ENCODE results near the gene PPP1R9A. TPM values are rescaled to one million over a fixed set of nuclear protein-coding genes. Genes with fewer than 3 reads are reported as not detected.

PPP1R9A gene
- polyA plus RNA-seq, 1 donor from 2014 or later = 52.8 TPM

- no peak for TF ChIP-seq EZH2 (IDR thresholded peaks at IDR 0.05; ENCODE audit: borderline replicate concordance, insufficient read depth, low read length, poor library complexity, severe bottlenecking)
- TF ChIP-seq RAD21 (conservative IDR thresholded peaks at IDR 0.05) = no peak
- Histone ChIP-seq H4K20me1 (ENCODE audit: insufficient read depth) (no peaks in the 10 kb centered on the region), H3K4me3 (ENCODE audit: low read length) (no peak overlapping the region), H3F3A (ENCODE audit: insufficient read depth, low read length, poor library complexity, severe bottlenecking) (no peaks in the 10 kb centered on the region), H3K79me2 (replicated peaks; ENCODE audit: insufficient read depth, low read length) (peaks cover 5% of the 10 kb centered on the region), H3K9me2 (ENCODE audit: insufficient read depth, low read length) (no peaks in the 10 kb centered on the region), H3K4me2 (ENCODE audit: low read length) (no peak overlapping the region), H3K9me3 (ENCODE audit: low read length) (no peaks in the 10 kb centered on the region), H3K36me3 (ENCODE audit: insufficient read depth, low read length) (no peaks in the 10 kb centered on the region), H3K27me3 (ENCODE audit: insufficient read depth, low read depth, low read length) (no peaks in the 10 kb centered on the region), H3K27ac (ENCODE audit: low read length) (no peak overlapping the region), H3K9ac (ENCODE audit: low read length) (no peak overlapping the region), H2AFZ (ENCODE audit: low read depth, low read length) (no peak overlapping the region)
Observed at GRCh38 chr7:95035295-95035694, 127.9 kb downstream of the PPP1R9A start.

- Histone ChIP-seq H3K9ac (ENCODE audit: low read length) (no peak overlapping the region), H3K9me3 (ENCODE audit: low read length) (no peaks in the 10 kb centered on the region), H3K27me3 (ENCODE audit: insufficient read depth, low read depth, low read length) (no peaks in the 10 kb centered on the region), H3K79me2 (replicated peaks; ENCODE audit: insufficient read depth, low read length) (no peaks in the 10 kb centered on the region), H4K20me1 (ENCODE audit: insufficient read depth) (no peaks in the 10 kb centered on the region), H3K9me2 (ENCODE audit: insufficient read depth, low read length) (no peaks in the 10 kb centered on the region), H3K36me3 (ENCODE audit: insufficient read depth, low read length) (no peaks in the 10 kb centered on the region), H3K4me3 (ENCODE audit: low read length) (no peak overlapping the region), H3K27ac (ENCODE audit: low read length) (no peak overlapping the region), H3F3A (ENCODE audit: insufficient read depth, low read length, poor library complexity, severe bottlenecking) (no peaks in the 10 kb centered on the region), H3K4me2 (ENCODE audit: low read length) (no peak overlapping the region), H2AFZ (ENCODE audit: low read depth, low read length) (no peak overlapping the region)
- TF ChIP-seq POLR2AphosphoS5 (IDR thresholded peaks at IDR 0.05) = no peak
- TF ChIP-seq CTCF (IDR thresholded peaks at IDR 0.05; ENCODE audit: poor library complexity, severe bottlenecking) = no peak
- TF ChIP-seq RAD21 (conservative IDR thresholded peaks at IDR 0.05) = no peak
- no peak for TF ChIP-seq EP300 (conservative IDR thresholded peaks at IDR 0.05; ENCODE audit: poor library complexity, severe bottlenecking)
- no peak for TF ChIP-seq TAF1 (IDR thresholded peaks at IDR 0.05; ENCODE audit: low read depth)
- TF ChIP-seq REST (IDR thresholded peaks at IDR 0.05; ENCODE audit: borderline replicate concordance) = no peak
- no peak for TF ChIP-seq SMC3 (conservative IDR thresholded peaks at IDR 0.05; ENCODE audit: poor library complexity)
- no peak for TF ChIP-seq MXI1 (conservative IDR thresholded peaks at IDR 0.05; ENCODE audit: poor library complexity, severe bottlenecking)
- TF ChIP-seq EZH2 (IDR thresholded peaks at IDR 0.05; ENCODE audit: borderline replicate concordance, insufficient read depth, low read length, poor library complexity, severe bottlenecking) = no peak
Observed at GRCh38 chr7:95041031-95041430, 133.6 kb downstream of the PPP1R9A start.

All from neural cell (in vitro differentiated cells).